Cardiac muscle cell (in vitro differentiated cells and primary cell): ENCODE measurements around the gene SLC25A11. TPM values are rescaled to one million over a fixed set of nuclear protein-coding genes. Genes with fewer than 3 reads are reported as not detected.

Experiments
- DNase-seq, 2 donors: peaks; one replicate each; pipeline versions ENCODE4 v3.0.0 to v3.0.0-alpha.2; 2010 to 2017; ENCODE audit warnings: low read depth in 1 of 2, low spot score in 1 of 2
- H3K27ac ChIP-seq: fragments of 200-600 bp; sonication (generic); 2 replicates; pipeline ENCODE4 v1.5.1; 2016
- H3K27me3 ChIP-seq: fragments of 200-600 bp; sonication (generic); 2 replicates; pipeline ENCODE4 v1.6.0; 2016; ENCODE audit warnings: control low read depth
- H3K36me3 ChIP-seq: fragments of 200-600 bp; sonication (generic); 2 replicates; pipeline ENCODE4 v1.5.1; 2016; ENCODE audit warnings: control low read depth
- H3K4me1 ChIP-seq: fragments of 200-600 bp; sonication (generic); 2 replicates; pipeline ENCODE4 v1.8.1; 2017; ENCODE audit warnings: low read depth, mild to moderate bottlenecking, mixed run types
- H3K4me3 ChIP-seq: fragments of 200-600 bp; sonication (generic); 2 replicates; pipeline ENCODE4 v1.5.1; 2016; ENCODE audit warnings: mild to moderate bottlenecking
- H3K9me3 ChIP-seq: fragments of 200-600 bp; sonication (generic); 2 replicates; pipeline ENCODE4 v1.5.1; 2017; ENCODE audit warnings: low read depth, mild to moderate bottlenecking, control low read depth
- CTCF ChIP-seq: IDR thresholded peaks from 2 replicates; pipeline ENCODE4 v1.5.1; 2012; ENCODE audit warnings: low read depth, mild to moderate bottlenecking, low read length
- polyA plus RNA-seq: library from polyadenylated mRNA; unstranded; fragments of >200 nt; fragmentation: Nextera tagmentation; extraction: Ambion mirVana; gene quantifications from 2 replicates; pipeline ENCODE4 v1.2.1, GENCODE V29; 2016
- total RNA-seq: library from RNA; depleted of rRNA; stranded (reverse); fragments of >200 nt; gene quantifications from 2 replicates; pipeline ENCODE4 v1.2.3, GENCODE V29; 2016

SLC25A11 gene
- total and polyA plus RNA-seq, 2 experiments from 2014 or later: 127 to 223 TPM

DNA sequence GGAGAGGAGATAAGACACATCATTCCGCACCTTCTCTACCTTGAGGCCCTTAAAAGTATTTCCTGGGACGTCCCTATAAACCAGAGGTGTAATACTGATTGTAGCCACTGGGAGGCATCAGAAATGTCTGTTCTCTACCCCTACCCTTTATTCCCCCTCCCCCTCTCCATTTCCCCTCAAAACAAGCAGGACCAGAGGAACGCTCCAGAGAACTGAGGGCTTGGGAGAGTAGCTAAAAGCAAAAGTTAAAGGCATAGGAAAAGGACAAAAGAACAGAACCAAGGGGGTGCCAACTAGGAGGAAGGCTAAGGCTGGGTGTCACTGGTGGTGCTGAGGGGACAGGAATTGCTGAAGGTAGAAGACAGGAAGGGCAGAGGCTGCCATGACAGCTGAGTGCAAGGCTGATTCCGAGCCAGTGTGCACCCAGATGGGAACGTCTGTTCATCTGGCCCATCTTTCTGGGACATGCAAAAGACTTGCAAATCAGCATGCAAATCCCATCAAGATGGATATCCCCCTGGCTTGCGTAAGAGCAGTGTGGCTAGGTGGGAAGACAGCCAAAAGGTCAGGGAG is 40.9 kb upstream of the SLC25A11 start:
- TF ChIP-seq CTCF: peak; percentile 72
- Histone ChIP-seq H3K27ac (no peak overlapping the region), H3K27me3 (no peaks in the 10 kb centered on the region), H3K4me3 (no peak overlapping the region), H3K4me1 (peaks cover 5% of the 10 kb centered on the region), H3K36me3 (peaks cover 6% of the 10 kb centered on the region), H3K9me3 (no peaks in the 10 kb centered on the region)
- DNase-seq: peak; percentile 76 to 87

DNA sequence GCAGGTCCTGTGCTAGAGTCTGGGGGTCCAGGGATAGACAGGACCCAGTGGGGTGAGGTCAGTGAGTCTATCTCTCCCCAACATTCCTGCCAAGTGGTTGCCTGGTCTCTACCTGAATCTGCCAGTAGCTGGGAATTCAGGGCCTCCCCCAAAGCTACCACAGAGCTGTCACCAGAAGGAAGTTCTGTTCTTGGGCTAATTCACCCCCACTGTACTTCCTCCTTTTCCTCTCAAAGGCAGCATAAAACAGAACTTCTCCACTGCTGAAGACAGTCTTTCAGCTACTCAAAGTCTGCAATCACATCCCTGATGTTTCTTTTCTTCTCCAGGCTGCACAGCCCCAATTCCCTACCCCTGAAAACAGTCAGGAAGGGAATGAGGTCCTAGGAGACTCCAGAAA is 38.9 kb upstream of the SLC25A11 start:
- Histone ChIP-seq H3K27ac (no peak overlapping the region), H3K27me3 (no peaks in the 10 kb centered on the region), H3K4me1 (peaks cover 10% of the 10 kb centered on the region), H3K4me3 (no peak overlapping the region), H3K9me3 (no peaks in the 10 kb centered on the region), H3K36me3 (peaks cover 6% of the 10 kb centered on the region)
- no peak for DNase-seq
- TF ChIP-seq CTCF: no peak

DNA sequence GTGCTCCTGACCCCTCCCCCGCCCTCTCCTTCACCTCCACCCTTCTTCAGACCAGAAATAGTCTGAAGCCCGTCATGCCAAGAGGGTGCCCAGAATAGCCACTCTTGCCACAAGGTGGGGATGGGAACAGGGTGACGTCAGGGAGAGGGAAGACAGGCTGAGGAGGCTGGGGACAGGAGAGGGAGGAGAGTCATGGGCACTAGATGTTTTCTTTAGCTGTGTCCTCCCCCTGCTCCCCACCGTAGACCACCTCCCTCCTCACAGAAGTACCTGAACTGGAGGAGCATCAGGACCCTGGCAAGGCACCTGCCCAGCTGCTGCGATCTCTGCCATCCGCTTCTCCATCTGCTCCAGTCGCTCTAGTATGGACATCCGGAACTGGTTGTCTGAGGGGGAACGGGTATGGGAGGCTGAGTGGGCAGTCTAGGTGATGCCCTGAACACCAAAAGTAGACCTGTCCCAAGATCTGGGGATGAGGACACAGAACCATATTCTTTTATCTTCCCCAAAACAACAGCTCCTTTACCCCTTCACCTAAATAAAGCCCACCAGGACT is 34.3 kb upstream of the SLC25A11 start:
- H3K27me3 ChIP-seq: no peaks in the 10 kb centered on the region

DNA sequence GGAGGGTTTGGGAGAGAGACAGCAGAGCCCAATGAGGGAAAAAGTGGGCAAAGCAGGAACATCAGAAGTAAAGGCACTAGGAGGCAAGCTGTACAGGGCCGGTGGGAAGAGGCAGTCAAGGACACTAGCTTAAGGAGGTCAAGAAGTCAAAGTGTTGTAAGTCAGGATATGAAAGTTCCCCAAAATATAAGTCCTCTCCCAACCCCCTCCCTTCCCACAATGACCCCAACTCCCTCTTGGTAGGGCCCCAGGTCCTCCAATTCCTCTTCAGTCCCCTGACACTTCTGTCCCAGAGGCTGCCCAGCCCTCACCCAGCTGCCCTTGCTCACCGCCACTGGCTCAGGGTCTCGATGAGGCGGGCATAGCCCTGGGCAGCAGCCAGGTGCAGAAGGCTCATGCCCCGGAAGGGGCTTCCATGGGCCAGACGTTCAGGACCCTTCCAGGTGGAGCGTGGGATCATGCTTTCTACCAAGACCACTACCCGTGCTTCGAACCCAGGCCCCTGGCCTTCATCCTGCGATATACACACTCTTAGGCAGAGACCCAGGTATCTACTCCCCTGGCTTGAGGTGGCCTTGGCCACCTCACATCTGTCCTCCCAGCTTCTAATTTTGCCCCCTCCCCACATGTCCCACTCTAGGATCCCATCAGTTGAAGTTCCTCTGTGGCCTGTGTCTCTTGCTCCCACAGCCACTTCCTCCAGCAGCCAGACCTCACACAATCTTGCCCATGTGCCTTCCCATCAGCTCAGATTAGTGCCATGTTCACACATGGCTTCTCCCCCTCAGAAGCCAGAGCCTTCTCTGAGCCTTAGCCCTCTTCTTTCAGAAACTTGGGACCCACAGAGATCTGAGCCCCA is 33.6 kb upstream of the SLC25A11 start:
- no peak overlapping the region for H3K4me3 ChIP-seq
- H3K36me3 ChIP-seq: peaks cover 6% of the 10 kb centered on the region
- H3K4me1 ChIP-seq: peaks cover 24% of the 10 kb centered on the region
- H3K9me3 ChIP-seq: no peaks in the 10 kb centered on the region
- H3K27me3 ChIP-seq: no peaks in the 10 kb centered on the region
- DNase-seq: no peak
- H3K27ac ChIP-seq: no peak overlapping the region
- TF ChIP-seq CTCF: no peak

More for the DNA sequence above, 34.3 kb upstream of the SLC25A11 start:
- TF ChIP-seq CTCF: no peak
- Histone ChIP-seq H3K9me3 (no peaks in the 10 kb centered on the region), H3K4me3 (no peak overlapping the region), H3K27ac (no peak overlapping the region), H3K36me3 (peaks cover 6% of the 10 kb centered on the region), H3K4me1 (peaks cover 17% of the 10 kb centered on the region)
- DNase-seq: peak in 1 of 2 donors; percentile 54

DNA sequence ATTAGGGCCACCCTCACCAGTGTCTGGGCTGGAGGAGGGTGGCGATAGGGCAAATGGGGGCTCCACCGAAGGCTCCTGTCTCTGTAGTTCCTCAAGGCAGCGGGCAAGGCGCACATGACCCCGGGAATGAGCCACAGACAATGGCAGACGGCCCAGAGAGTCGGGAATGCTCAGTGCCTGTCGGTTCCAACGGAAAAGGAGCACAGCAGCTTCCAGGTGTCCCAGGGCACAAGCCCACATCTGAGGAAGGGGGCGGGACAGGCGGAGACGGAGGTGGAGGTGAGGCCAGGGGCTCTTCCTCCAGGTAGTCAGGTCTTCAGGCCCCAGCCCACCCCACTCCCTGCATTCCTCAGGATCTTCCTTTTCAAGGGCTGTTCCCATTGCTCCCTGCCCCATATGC is 32.9 kb upstream of the SLC25A11 start:
- Histone ChIP-seq H3K4me1 (peaks cover 24% of the 10 kb centered on the region), H3K9me3 (no peaks in the 10 kb centered on the region), H3K4me3 (no peak overlapping the region), H3K36me3 (peaks cover 6% of the 10 kb centered on the region), H3K27ac (no peak overlapping the region), H3K27me3 (no peaks in the 10 kb centered on the region)
- no peak for DNase-seq
- TF ChIP-seq CTCF: no peak
